ENCODE measurements around the gene CIDEC. TPM values are rescaled to one million over a fixed set of nuclear protein-coding genes. Genes with fewer than 3 reads are reported as not detected.

The CIDEC gene, protein sequence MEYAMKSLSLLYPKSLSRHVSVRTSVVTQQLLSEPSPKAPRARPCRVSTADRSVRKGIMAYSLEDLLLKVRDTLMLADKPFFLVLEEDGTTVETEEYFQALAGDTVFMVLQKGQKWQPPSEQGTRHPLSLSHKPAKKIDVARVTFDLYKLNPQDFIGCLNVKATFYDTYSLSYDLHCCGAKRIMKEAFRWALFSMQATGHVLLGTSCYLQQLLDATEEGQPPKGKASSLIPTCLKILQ
- 1,000 to 10,000 TPM in 1 of 3 donors, 100 to 1,000 TPM in 1, 10 to 100 TPM in 1; 92.3 to 1,697 (median 153) TPM for total RNA-seq

DNA sequence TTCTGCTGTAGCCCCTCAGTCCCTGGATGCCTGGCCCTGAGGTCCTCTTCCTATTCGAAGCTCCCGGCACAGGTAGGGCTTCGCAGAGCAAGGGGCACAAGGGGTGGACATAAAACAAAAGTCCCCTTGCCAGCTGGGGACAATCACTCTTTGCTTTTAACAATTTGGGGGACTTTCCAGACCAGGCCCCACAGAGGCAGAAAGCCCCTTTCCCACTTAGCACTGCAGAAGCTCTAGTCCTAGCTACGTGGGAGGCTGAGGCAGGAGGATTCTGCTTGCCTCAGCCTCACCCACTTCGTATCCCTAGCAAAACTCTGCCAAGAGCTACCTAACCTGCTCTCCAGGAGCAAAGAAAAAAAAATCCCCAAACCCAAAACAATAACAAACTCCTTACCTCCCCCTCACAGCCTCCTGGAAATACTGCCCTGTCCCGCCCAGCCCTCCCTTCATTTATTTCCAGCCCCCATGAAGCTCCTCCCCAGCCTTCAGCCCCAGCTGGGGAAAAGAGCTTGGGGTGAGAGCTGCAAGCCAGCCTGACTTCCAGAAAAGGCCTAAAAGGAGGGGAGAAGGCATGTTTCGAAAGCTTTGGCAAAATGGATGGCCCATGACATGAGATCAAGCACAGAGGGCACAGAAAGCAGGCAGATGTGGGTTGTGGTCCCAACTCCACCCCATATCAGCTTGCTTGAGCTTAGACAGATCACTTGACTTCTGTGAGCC, at the start of gene CIDEC:
Gene CIDEC (minus strand): TSS at position 424 of the 720 bp plus-strand sequence. CDS start 1,767 bp downstream, outside the sequence.
- DNase-seq (ENCODE audit: low spot score in 2 of 2): no peak
- no peaks in the 10 kb centered on the region for H3K4me1 ChIP-seq
- no peaks in the 10 kb centered on the region for H3K36me3 ChIP-seq
- no peaks in the 10 kb centered on the region for H3K9me3 ChIP-seq
- no peak within 1 kb of the TSS for H3K27ac ChIP-seq
- peak within 1 kb of the TSS in 1 of 3 donors; percentile 11 for H3K4me3 ChIP-seq
- intact Hi-C loops (cut with DNase I; ENCODE audit: low total_unique reads): no loop called here
- no peaks in the 10 kb centered on the region for H3K27me3 ChIP-seq
- TF ChIP-seq POLR2AphosphoS5 (IDR thresholded peaks at IDR 0.05): no peak
- no peak for TF ChIP-seq POLR2A (IDR thresholded peaks at IDR 0.05)
- TF ChIP-seq, protein P1, sequence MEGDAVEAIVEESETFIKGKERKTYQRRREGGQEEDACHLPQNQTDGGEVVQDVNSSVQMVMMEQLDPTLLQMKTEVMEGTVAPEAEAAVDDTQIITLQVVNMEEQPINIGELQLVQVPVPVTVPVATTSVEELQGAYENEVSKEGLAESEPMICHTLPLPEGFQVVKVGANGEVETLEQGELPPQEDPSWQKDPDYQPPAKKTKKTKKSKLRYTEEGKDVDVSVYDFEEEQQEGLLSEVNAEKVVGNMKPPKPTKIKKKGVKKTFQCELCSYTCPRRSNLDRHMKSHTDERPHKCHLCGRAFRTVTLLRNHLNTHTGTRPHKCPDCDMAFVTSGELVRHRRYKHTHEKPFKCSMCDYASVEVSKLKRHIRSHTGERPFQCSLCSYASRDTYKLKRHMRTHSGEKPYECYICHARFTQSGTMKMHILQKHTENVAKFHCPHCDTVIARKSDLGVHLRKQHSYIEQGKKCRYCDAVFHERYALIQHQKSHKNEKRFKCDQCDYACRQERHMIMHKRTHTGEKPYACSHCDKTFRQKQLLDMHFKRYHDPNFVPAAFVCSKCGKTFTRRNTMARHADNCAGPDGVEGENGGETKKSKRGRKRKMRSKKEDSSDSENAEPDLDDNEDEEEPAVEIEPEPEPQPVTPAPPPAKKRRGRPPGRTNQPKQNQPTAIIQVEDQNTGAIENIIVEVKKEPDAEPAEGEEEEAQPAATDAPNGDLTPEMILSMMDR (IDR thresholded peaks at IDR 0.05): no peak

DNA sequence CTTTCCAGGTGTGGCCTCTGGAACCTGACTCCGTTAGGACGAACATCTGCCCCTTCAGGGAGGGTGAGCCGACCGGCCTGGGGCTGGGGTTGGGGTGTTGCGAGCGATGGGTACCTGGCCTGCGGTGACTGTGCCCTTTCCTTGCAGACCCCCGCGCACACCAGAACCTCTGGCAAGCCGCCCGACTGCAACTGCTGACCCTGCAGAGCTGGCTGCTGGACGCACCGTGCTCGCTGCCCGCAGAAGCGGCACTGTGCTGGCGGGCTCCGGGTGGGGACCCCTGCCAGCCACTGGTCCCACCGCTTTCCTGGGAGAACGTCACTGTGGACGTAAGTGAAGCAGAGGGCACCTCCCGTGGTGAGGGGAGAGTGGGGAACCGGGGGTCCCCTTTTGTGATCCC, 48.1 kb upstream of the CIDEC start:
- H3K36me3 ChIP-seq: no peaks in the 10 kb centered on the region
- no peaks in the 10 kb centered on the region for H3K27me3 ChIP-seq
- no peaks in the 10 kb centered on the region for H3K4me1 ChIP-seq
- no peak for DNase-seq (ENCODE audit: low spot score in 2 of 2)
- intact Hi-C loops (cut with DNase I; ENCODE audit: low total_unique reads): no loop called here
- no peak overlapping the region for H3K27ac ChIP-seq
- TF ChIP-seq POLR2A (IDR thresholded peaks at IDR 0.05) (no peak), POLR2AphosphoS5 (IDR thresholded peaks at IDR 0.05) (no peak)
- TF ChIP-seq, protein P1 (IDR thresholded peaks at IDR 0.05): no peak
- no peaks in the 10 kb centered on the region for H3K9me3 ChIP-seq
- H3K4me3 ChIP-seq: no peak overlapping the region

DNA sequence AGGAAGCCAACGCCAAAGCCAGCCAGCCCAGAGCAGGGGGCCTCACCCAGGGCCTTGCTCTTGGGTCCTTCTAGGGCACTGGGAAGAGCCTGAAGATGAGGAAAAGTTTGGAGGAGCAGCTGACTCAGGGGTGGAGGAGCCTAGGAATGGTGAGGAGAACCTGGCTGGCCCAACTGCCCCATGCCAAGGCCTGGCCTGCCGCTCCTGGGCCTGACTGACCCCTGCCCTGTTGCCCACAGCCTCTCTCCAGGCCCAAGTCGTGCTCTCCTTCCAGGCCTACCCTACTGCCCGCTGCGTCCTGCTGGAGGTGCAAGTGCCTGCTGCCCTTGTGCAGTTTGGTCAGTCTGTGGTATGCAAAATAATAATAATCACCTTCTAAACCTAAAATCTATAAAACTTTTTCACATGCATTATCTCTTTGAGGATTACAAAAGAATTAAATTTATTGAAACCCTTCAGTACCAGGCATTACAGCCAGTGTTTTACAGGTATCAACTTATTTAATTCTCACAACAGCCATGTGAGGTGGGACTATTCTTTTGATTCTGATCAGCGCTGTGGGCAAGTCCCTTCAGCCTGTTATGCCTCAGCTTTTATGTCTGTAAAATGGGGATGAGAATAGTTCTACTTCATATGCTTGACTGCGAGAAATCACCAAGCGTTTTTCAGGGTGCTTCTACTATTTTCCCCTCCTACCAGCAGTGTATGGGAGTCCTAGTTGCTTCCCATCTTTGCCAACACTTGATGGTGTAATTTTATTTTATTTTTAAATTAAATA, 38.4 kb upstream of the CIDEC start:
- peaks cover 11 to 24% of the 10 kb centered on the region in 2 donors for H3K4me1 ChIP-seq
- TF ChIP-seq POLR2A (IDR thresholded peaks at IDR 0.05) (no peak), POLR2AphosphoS5 (IDR thresholded peaks at IDR 0.05) (no peak)
- TF ChIP-seq, protein P1 (IDR thresholded peaks at IDR 0.05): no peak
- no peaks in the 10 kb centered on the region for H3K9me3 ChIP-seq
- peak overlapping the region in 2 of 3 donors; percentile 67 to 76 for H3K4me3 ChIP-seq
- no peaks in the 10 kb centered on the region for H3K36me3 ChIP-seq
- intact Hi-C loops (cut with DNase I; ENCODE audit: low total_unique reads): no loop called here
- H3K27ac ChIP-seq: peak overlapping the region; percentile 93 to 94
- DNase-seq (ENCODE audit: low spot score in 2 of 2): no peak
- no peaks in the 10 kb centered on the region for H3K27me3 ChIP-seq

DNA sequence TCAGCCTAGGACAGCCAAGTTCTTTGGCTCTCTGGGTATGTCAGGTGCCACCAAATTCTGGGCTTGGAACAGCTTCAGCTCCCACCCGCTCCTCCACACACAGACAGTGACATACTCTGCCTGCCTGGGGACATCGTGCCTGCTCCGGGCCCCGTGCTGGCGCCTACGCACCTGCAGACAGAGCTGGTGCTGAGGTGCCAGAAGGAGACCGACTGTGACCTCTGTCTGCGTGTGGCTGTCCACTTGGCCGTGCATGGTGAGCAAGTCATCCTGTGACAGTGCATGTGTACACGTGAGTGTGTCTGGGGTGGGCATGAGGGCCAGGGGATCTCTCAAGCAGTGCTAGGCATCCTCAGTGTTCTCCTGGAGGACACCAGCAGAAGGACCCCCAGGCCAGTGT, 37.8 kb upstream of the CIDEC start:
- Histone ChIP-seq H3K27ac (peak overlapping the region; percentile 93 to 94), H3K36me3 (no peaks in the 10 kb centered on the region), H3K4me1 (peaks cover 11 to 24% of the 10 kb centered on the region in 2 donors), H3K4me3 (peak overlapping the region; percentile 56 to 76 (median 67)), H3K9me3 (no peaks in the 10 kb centered on the region), H3K27me3 (no peaks in the 10 kb centered on the region)
- TF ChIP-seq POLR2AphosphoS5 (IDR thresholded peaks at IDR 0.05) (no peak), POLR2A (IDR thresholded peaks at IDR 0.05) (no peak)
- TF ChIP-seq, protein P1 (IDR thresholded peaks at IDR 0.05): no peak
- intact Hi-C loops (cut with DNase I; ENCODE audit: low total_unique reads): no loop called here
- no peak for DNase-seq (ENCODE audit: low spot score in 2 of 2)

Measured in breast epithelium (tissue), 4 donors.